GM18519 (cell line): ENCODE data around the gene DUSP21.
"Not testable (repeated sequence)": the region's sequence is repeated elsewhere in the genome, so short reads cannot be mapped to it uniquely, and the experiment has no call there.

Source experiments
- ATAC-seq: cut with Tn5 transposase; IDR thresholded peaks from one replicate; pipeline ENCODE4 v1.9.1; 2021; ENCODE audit warnings: mild to moderate bottlenecking, moderate library complexity; ENCODE audit not compliant: unreplicated experiment, low FRiP score

The DUSP21 gene

DNA sequence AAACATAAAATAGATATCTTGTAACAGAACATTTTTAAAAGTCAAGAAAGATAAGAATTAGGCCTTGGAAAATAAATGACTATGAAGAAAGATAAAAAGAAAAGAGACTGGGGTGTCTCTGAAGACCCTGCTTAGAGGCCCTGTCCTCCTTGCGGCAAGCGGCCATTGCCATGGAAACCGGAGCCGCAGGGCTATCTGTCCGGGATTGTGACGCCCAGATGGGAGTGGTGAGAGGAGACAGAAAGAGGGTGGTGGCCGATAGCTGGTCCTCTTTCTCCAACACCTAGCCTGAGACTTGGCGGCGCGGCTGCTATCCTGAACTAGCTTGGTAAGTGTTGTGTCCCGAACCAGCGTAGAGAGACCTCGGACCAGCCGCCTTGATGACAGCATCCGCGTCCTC, at the start of gene DUSP21:
Gene DUSP21, plus strand, starts transcription at position 269 of the 400 bp plus-strand sequence. Its CDS starts 112 bp downstream, at position 381.
- ATAC-seq = no peak

DNA sequence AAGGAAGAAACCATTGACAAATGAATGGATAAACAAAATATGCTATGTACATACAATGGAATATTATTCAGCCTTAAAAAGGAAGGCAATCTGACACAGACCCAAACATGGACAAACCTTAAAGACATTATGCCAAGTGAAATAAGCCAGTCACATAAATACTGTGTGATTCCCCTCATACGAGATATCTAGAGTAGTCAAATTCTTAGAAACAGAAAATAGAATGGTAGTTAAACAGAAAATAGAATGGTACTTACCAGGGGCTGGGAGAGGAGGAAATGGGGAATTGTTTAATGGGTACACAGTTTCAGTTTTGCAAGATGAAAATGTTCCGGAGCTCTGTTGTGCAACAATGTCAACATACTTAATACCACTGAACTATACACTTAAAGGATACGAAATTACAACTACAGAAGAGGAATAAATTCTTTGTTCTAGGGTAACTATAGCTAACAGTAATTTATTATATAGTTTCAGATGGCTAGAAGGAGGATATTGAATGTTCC, 47.8 kb upstream of the DUSP21 start:
- no peak for ATAC-seq

DNA sequence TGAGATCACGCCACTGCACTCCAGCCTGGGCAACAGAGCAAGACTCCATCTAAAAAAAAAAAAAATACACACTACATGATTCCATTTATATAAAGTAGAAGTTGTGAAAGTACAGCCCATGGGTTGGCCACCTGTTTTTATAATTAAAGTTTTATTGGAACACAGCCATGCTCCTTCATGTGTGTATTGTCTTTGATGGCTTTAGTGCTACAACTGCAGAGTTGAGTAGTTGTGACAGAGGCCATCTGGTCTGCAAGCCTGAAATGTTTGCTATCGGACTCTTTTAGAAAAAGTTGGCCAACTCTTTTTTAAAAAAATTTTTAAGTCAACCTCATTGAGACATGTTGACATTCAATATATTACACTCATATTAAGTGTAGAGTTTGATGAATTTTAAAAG, 41.2 kb upstream of the DUSP21 start:
- ATAC-seq = no peak

DNA sequence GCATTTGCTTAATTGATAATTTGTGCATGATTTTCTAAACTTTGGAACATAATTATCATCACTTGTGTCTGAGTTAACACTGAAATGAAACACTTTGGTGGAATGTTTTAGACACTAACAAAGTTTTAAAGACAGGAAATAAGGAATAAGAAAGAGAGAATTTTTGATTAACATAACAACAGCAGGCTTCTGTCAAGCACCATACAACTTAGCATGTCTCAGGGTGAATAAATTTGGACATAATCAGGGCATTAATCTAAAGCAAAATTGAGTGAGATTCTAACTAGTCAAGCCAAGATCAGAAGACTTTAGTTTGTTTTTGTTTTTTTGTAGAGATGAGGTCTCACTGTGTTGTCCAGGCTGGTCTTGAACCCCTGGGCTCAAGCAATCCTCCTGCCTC, 28.1 kb upstream of the DUSP21 start:
- no peak for ATAC-seq

DNA sequence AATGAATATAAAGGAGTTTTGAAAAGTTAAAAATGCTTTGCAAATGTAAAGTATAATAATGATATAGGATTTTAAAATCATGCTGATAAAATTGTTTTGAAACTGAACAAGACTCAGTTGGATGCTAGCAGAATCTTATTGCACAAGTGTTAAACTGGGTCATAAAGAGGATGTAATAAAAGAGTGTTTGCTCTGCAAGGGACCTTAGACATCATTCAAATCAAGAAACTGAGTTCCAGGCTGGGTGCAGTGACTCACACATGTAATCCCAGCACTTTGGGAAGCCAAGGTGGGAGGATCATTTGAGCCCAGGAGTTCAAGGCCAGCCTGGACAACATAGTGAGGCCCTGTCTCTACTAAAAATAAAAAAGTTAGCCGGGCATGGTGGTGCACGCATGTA, 27.5 kb upstream of the DUSP21 start:
- ATAC-seq = no peak

DNA sequence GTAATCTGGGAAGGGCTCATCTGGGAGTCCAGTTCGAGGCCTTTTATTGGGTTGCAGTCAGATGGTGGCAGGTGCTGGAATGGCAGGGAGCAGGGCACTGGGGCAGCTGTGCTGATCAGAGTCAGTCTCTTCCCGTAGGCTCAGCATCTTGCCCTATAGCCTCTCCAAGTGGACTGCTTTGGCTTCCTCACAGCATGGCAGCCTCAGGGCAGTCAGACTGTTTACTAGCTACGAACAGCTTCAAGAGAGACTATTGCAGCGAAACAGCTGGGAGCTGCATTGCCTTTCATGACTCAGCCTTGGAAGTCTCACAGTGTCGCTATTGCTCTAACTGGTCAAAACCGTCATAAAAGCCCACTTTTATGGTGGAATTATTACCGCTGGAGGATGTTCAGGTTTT, 26.8 kb upstream of the DUSP21 start:
- no peak for ATAC-seq

DNA sequence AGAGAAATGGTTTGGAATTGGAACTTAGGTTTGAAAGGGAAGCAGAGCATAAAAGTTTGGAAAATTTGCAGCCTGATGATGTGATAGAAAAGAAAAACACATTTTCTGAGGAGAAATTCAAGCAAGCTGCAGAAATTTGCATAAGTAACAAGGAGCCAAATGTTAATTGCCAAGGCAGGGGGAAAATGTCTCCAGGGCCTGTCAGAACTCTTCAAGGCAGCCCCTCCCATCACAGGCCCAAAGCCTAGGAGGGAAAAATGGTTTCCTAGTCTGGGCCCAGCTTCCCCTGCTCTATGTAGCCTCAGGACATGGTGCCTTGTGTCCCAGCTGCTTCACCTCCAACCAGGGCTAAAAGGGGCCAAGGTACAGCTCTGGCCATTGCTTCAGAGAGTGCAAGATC, 21.2 kb upstream of the DUSP21 start:
- no peak for ATAC-seq

DNA sequence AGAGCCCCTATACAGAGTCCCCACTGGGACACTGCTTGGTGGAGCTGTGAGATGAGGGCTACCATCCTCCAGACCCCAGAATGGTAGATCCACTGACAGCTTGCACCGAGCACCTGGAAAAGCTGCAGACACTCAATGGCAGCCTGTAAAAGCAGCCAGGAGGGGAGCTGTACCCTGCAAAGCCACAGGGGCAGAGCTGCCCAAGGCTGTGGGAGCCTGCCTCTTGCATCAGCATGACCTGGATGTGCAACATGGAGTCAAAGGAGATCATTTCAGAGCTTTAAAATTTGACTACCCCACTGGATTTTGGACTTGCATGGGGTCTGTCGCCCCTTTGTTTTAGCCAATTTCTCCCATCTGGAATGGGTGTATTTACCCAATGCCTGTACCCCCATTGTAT, 20.6 kb upstream of the DUSP21 start:
- not testable (repeated sequence) for ATAC-seq

DNA sequence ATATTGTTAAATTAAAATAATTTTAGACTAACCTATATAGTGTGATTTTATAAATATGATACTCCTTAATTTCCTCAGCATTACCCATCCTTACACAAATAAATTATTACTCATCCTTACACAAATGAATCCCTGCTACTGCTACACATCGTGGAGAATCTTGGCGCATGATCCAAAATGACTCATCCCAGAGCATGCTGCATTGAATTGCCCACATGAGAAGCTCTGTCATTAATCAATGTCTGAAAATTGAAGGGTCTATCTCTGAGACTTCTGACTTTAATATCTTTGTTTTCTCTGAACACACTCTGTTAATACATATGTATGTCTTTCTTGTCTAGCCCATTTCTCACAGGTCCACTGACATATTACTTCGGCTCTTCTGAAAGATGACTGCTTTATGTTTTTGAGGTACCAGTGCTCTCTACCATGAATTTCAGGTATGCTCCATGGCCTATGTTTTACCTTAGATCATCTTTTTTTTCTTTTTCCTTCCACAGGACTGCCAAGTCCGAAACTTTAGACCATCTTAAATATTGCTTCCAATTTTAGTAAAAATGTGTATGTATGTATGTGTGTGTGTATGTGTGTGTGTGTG, 15.7 kb upstream of the DUSP21 start:
- ATAC-seq = no peak

DNA sequence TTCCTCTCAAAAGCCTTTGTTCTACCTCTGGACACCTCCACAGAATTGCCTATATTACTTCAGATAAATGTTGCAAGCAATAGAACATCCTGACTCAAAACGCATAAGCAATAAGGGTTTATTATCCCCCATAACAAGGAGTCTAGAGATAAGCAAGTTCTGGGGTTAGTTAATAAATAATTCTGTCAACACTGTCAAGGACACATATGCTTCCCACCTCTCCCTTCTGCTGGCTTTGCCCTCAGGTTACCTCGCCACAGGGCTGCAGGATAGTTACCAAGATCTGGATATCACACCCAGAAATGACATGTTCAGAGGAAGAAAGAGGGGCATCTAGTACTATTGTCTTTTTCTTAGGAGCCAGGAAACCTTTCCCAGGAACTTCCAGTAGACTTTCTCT, 14.0 kb upstream of the DUSP21 start:
- ATAC-seq = no peak

DNA sequence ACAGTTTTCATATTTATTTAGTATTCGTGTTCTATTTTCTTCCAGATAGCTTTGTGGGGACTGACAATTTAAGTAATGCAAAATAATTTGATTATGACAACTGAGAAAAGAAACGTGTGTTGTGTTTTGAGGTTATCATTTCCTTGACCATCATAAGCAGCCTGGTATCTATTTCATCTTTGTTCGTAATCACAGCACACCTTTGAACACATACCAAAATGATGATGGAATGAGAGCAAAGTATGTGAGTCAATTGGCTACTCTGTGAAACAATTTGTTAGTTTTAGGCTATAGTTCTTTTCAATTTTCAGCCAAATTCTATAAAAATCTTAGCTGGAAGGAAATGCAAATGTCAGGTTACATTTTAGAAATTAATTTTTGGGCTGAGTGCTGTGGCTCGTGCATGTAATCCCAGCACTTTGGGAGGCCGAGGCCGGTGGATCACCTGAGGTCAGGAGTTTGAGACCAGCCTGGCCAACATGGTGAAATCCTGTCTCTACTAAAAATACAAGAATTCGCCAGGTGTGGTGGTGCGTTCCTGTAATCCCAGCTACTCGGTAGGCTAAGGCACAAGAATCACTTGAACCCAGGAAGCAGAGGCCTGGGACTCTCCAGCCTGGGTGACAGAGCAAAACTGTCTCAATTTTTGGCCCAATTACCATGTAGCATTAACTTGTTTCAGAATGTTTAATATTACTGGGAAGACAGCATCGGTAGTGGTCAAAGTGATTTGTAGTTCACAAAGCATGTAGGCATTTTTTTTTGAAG, 1.1 kb upstream of the DUSP21 start:
- no peak for ATAC-seq

DNA sequence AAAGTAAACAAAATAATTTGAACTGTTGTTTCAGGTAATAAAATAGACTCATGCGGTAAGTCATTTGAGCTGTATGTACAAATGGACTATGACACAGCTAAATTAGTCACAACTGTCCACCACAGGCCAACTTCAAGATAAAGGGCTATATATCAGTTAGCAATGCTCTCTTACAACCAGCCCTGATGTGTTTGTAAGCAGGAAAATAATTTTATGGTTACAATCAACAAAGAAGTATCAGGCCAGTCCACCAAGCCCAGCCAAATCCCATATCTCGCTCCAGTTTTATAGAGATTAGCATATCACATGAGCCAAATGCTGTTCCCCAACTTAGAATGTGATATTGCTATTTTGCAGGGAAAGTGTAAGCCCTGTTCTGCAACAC, 511 bp upstream of the DUSP21 start:
- no peak for ATAC-seq

DNA sequence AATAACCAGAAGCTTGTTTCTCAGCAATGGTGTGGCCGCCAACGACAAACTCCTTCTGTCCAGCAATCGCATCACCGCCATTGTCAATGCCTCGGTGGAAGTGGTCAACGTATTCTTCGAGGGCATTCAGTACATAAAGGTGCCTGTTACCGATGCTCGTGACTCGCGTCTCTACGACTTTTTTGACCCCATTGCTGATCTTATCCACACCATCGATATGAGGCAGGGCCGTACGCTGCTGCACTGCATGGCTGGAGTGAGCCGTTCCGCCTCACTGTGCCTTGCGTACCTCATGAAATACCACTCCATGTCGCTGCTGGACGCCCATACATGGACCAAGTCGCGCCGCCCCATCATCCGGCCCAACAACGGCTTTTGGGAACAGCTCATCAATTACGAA, 383 bp downstream of the DUSP21 start:
- ATAC-seq = no peak

DNA sequence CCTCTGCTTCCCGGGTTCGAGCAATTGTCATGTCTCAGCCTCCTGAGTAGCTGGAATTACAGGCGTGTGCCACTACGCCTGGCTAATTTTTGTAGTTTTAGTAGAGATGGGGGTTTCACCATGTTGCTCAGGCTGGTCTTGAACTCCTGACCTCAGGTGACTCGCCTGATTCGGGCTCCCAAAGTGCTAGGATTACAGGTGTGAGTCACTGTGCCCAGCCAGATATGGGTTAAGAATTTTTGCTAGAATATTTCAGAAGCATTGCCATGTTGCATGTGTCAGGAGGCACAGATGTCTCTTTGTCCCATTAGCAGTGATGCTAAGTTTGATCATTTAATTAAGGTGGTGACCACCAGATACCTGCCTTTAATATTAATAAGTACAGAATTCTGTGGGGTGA, 7.1 kb downstream of the DUSP21 start:
- not testable (repeated sequence) for ATAC-seq

DNA sequence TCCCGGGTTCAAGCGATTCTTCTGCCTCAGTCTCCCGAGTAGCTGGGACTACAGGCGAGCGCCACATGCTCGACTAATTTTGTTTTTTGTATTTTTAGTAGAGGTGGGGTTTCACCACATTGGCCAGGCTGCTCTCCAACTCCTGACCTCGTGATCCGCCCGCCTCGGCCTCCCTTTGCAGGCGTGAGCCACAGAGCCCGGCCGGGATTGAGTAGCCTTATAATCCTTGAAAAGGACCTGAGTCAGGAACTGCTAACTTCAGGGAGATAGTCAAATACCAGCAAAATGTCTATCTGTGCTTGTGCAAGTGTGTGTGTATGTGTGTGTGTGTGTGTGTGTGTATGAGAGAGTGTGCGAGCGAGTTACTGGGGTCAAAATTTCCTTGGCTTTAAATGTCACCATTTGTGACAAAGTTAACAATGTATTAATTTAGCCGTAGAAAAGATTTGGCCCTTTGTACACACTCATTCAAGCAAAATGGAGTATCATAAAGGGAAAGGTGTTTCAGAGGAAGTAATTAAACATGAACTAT, 27.4 kb downstream of the DUSP21 start:
- no peak for ATAC-seq

DNA sequence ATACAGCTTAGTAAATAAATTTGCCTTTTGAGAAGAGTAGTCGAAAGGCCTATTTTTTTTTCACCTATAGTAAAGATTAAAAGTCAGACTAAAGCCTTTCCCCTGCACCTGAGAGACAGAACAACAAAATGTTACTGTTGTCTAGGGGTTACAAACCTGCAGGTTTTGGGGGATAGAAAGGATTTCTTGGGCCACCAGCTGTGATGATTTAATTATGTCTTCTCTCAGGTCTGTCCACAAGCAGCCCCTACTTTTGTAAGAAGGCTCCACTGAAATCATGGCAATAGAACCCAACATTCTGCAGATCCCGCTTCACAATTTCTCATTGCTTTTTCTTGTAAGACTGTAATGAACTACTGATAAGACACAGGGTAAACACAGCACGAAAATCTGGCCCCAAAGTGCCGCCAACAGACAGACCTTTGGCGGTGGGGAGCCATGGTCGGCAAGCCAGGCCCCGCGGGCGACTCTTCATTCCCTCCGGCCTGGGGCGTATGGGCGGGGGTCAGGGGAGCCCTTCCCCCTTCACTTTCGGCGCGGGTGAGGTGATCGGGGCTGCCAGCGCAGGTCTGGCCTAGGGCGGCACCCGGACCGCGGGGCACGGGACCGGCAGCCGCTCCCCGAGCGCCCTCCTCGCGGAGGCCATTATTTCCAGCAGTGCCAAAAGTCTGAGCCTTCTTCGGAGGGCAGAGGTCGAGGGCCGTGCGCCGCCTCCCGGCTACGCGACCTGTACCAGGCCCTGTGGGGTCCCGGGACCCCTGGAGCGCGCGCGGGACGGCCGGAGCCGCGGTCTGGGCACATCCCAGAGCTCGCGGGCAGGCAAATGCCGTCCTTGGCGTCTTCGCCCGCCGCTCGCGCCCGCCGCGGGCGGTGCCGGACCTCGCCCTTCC, 28.4 kb downstream of the DUSP21 start:
- peak; percentile 21 for ATAC-seq

DNA sequence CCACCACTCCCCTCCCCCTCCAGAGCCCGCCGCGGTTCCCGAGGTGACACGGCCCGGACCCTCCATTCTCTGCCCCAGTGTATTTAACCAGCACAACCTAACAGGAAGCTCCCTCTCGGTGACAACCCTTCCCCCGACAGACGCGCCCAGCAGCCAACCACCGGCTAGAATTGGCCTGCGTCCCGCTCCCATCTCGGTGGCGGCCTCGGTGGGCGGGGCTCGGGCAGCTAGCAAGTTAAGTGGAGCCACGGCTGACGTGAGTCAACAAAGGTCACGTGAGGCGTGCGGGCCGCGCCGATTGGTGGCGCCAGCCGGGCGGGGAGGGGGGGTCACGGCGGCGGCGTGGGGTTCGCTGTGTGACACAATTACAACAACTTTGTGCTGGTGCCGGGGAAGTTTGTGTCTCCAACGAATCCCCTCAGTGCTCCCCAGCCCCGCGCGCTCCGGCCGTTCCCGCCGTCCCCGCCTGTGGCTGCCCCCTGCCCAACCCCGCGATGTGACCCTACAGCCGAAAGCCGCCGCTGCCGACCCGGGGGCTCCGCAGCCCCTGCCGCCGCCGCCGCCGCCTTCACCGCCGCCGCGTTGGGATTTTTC, 29.1 kb downstream of the DUSP21 start, which contains the start of gene KDM6A:
Gene KDM6A, plus strand, starts transcription at position 368 of the 594 bp plus-strand sequence. CDS start 364 bp downstream, outside the sequence.
- ATAC-seq = peak; percentile 82

DNA sequence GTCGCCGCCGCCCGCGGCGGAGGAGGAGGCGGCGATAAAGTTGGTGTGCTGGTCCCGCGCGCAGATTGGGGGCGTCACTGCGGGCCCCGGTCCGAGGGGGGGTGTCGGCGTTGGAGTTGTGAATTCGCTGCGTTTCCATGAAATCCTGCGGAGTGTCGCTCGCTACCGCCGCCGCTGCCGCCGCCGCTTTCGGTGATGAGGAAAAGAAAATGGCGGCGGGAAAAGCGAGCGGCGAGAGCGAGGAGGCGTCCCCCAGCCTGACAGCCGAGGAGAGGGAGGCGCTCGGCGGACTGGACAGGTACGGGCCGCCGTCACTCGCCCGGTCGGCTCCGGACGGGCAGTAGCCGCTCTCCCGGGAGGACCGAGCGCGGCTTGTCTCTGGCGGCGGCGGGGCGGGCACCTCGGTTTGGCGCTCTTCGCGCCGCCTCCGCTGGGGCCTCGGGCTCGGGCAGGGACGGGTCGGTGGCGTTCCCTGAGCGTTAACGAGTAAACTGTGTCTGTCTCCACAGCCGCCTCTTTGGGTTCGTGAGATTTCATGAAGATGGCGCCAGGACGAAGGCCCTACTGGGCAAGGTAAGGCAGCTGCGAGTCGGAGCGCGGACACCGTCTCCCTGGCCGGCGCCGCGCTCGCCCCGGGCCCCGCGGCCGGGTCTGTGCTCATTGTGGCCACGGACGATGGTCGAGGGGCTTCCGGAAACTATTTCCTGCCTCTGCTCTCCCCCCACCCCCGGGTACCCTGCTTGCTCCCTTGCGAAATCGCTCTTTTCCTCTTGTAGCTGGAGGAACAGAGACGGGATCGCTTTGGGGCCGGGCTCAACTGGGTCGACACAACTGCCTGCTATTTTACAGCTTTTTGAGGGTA, 29.8 kb downstream of the DUSP21 start:
- ATAC-seq = no peak

DNA sequence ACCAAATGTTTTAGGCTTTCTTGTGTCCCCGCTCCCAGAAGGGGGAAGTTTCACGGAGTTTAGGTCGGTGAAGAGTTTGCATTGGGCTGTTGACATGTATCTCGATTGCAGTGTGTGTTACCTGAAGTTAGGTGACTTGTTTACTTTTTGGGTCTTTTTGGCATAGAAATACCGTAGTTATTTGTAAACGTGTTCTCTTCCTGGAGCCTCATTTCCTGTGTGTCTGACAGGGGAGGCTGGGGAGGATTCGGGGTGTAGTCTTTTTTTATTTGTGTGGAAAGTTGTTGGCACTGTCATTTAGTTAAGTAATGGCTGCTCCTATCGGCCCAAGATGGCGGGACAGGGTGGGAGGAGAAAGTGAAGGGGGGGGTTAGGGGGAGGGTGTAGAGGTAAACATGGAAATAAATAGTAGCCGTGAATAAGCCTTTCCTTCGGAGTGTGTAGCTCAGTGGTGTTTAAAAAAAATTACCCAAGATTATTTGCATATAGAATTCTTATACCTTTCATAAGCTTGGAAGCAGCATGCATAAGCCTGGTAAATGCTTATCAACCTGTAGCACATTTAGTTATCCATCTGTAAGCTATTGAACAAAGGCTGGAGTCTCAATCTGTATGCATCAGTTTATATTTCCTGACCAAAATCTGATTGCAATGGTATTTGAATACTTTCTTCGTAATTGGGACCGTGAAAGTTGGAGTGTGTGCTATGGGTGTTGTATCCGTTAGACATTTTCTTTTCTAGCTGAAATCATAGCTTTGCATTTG, 30.8 kb downstream of the DUSP21 start:
- ATAC-seq = no peak
